Measurements from ENCODE around the gene TMEM119. TPM values are rescaled to one million over a fixed set of nuclear protein-coding genes. Genes with fewer than 3 reads are reported as not detected.

The TMEM119 gene
- total and polyA plus RNA-seq, 9 of the 15 experiments (the other 6 are each of a cell fraction or from before 2014, with no cell fraction given), result 0.18 TPM; not detected in 8

DNA sequence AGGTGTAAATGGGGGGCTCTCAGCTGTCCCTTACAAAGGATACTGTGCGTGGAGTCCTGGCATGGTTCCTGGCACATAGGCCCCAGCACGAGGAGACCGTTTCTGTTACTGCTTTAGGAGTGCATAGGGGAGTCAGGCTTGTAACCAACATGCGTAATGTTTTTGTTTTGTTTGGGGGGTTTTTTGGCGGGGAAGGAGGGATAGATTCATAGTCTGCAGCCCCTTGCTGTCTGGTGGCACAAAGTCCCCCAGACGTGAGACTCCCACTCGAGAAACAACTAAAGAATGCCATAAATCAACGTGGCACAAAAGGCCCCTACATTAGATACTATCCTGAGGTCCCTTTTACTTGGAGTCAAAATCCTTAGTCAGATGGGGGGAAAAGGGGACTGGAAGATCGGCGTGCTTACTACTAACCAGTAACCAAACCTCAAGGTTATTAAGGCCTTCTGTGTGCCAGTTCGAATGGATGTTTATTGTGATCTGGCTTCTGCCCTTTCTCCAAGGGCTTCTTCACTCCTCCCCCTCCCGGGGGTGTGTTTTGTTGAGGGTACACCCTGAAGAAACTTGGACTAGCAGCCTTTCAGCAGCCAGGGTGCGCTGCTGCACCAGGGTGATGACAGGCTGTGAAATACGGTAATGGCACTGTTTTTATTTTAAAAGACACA is 34.6 kb downstream of the TMEM119 start (continued):
- TF ChIP-seq MEIS2 (IDR thresholded peaks at IDR 0.05; ENCODE audit: partially characterized antibody), result peak; percentile 93

DNA sequence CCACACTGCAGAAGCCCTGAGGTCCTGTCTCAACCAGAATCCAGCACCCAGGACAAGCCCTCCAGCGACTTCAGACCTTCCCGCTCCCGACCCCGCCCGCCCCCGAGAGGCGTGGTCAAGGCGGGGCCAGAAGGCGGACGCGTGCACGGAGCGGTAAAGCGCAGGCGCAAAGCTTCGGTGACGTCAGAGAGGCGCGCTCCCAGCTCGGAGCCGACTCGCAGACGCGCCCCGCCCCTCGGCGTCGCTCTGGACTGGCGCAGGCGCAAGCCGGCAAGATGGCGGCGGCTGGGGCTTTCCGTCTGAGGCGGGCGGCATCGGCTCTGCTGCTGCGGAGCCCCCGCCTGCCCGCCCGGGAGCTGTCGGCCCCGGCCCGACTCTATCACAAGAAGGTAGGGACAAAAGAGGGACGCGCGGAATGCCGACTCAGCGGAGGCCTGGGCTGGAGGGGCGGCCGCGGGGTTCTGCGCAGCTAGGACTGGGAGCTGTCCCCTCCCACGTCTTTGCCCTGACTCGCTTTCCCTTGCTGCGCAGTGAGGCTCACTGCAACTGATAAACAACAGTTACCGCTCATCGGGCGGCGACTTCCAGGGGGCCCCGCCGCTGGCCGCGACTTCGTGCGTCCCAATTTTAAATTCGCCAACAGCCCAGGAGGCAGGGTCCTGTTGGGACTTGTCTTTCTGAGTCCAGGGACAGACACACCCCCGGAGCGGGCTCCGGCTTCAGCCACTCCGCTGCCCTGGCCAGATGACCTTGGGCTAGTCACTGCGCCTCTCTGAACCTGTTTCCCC is 35.3 kb downstream of the TMEM119 start, which contains the start of gene ISCU:
Gene ISCU (plus strand): TSS at position 249 of the 788 bp plus-strand sequence. CDS start 27 bp downstream, at position 276.
- ChIA-PET CTCF (ENCODE audit: low intra/inter-chr PET ratio) (interaction anchor here (0.6 to 3.1 kb wide), 6 partner anchors 56 to 531 kb away, joined by 3 to 30 read pairs (median 4); partner anchors contain the start of genes ALKBH2 and SELPLG), POLR2A (interaction anchor here (0.5 to 2.2 kb wide), 11 partner anchors 13 to 233 kb away, joined by 3 to 6 read pairs (median 4); partner anchors contain the start of gene SELPLG)
- under 1% methylated on average over 61 of the region's 72 CpGs for WGBS (ENCODE audit: insufficient coverage, low coverage, missing lambda C conversion rate)
- Histone ChIP-seq H3K79me2 (ENCODE audit: control insufficient read depth, insufficient read depth, low read length) (peaks cover 64% of the 10 kb centered on the region), H3K27ac (ENCODE audit: extremely low read depth, low read depth, low read length) (peak within 1 kb of the TSS; percentile 97), H3K27me3 (ENCODE audit: control insufficient read depth in 2 of 2, insufficient read depth in 2 of 2, low read length in 2 of 2) (no peaks in the 10 kb centered on the region), H4K20me1 (replicated peaks; ENCODE audit: control insufficient read depth, insufficient read depth, low read length) (peaks cover 6% of the 10 kb centered on the region; the same call in 1 of the 2 replicates), H3K4me3 (peak within 1 kb of the TSS; percentile 93), H3K4me2 (ENCODE audit: insufficient read depth, low read length) (peak within 1 kb of the TSS; percentile 99), H3K9me3 (replicated peaks; ENCODE audit: control insufficient read depth, insufficient read depth, low read depth, low read length) (no peaks in the 10 kb centered on the region), H3K9me1 (ENCODE audit: control insufficient read depth, insufficient read depth, low read length) (no peaks in the 10 kb centered on the region), H3K4me1 (replicated peaks in 1 of 2; ENCODE audit: control insufficient read depth in 2 of 2, insufficient read depth in 2 of 2, low read length in 2 of 2) (peaks cover 8 to 26% of the 10 kb centered on the region in 2 experiments), H3K9ac (ENCODE audit: insufficient read depth in 1 of 2, low read depth in 2 of 2, low read length in 2 of 2) (peak within 1 kb of the TSS; percentile 90 to 96), H3K36me3 (ENCODE audit: control insufficient read depth, insufficient read depth, low read length) (peaks cover 53% of the 10 kb centered on the region), H2AFZ (ENCODE audit: low read depth, low read length) (peak within 1 kb of the TSS; percentile 92)
- BruUV-seq (replicated peaks), result no TSS peak
- ATAC-seq, result peak; percentile 85
- FAIRE-seq, result peak; percentile 93
- peak; percentile 96 to 99 (median 98) for DNase-seq (ENCODE audit: extremely low read depth in 1 of 4, low spot score in 3 of 4)
- in situ Hi-C loops (cut with MboI) (loop anchor here (5.0 kb wide), 2 partner anchors 240 to 530 kb away; partner anchors contain the start of gene ALKBH2), intact Hi-C loops (cut with micrococcal nuclease) (loop anchor here (1.0 to 5.0 kb wide), 7 partner anchors 56 to 530 kb away; partner anchors contain the start of genes ALKBH2, CORO1C and SSH1)
- TF ChIP-seq ZNF583 (CRISPR knock-in tag; IDR thresholded peaks at IDR 0.05) (no peak), HES1 (IDR thresholded peaks at IDR 0.05; ENCODE audit: low read depth) (peak; percentile 74; the same call in 1 of the 2 replicates), JUN (IDR thresholded peaks at IDR 0.05; ENCODE audit: borderline replicate concordance, low read depth, low read length) (peak; percentile 52; the same call in 1 of the 2 replicates), JUN (CRISPR knock-in tag; IDR thresholded peaks at IDR 0.05; ENCODE audit: borderline replicate concordance) (peak; percentile 70; the same call in 1 of the 2 replicates), ATF7 (IDR thresholded peaks at IDR 0.05) (peak; percentile 96), ZNF830 (CRISPR knock-in tag; IDR thresholded peaks at IDR 0.05) (no peak), ARID2 (IDR thresholded peaks at IDR 0.05) (no peak), GABPB1 (CRISPR knock-in tag; IDR thresholded peaks at IDR 0.05) (peak; percentile 71)
